T-cell (primary cell): ENCODE measurements around the gene SMYD4. TPM values are rescaled to one million over a fixed set of nuclear protein-coding genes. Genes with fewer than 3 reads are reported as not detected.
A peak's percentile ranks its signal among the peaks of the same experiment; 100 is the strongest.
"Not testable (repeated sequence)": the region's sequence is repeated elsewhere in the genome, so short reads cannot be mapped to it uniquely, and the experiment has no call there.

Experiments used
- ATAC-seq, 4 experiments: fragments of 200-7000 bp in 3 of 4; fragments of 150-1000 bp in 1 of 4; cut with Tn5 transposase; replicated peaks in 1 of 4; 1 replicate in 3 of 4; 2 replicates in 1 of 4; pipeline ENCODE4 v1.10.0; 2021; ENCODE audit warnings: moderate library complexity in 3 of 4, mild to moderate bottlenecking in 2 of 4, moderate number of reproducible peaks in 1 of 4
- CTCF ChIA-PET, 2 donors: fragments of 300-600 bp; sonication (Branson Sonifier 250); formaldehyde crosslinking; loops; one replicate each; lab custom pipeline; 2022; ENCODE audit warnings: antibody characterized with exemption in 2 of 2; lab: Charles Lee
- POLR2A ChIA-PET, 2 donors: fragments of 300-600 bp; sonication (Branson Sonifier 250); formaldehyde crosslinking; loops; one replicate each; lab custom pipeline; 2022; ENCODE audit warnings: antibody characterized with exemption in 2 of 2; lab: Charles Lee
- DNase-seq, 35 experiments: peaks; one replicate each; pipeline versions ENCODE4 v3.0.0 to v3.0.0-alpha.2; 2013 to 2023
- H3K27ac ChIP-seq: one replicate; pipeline ENCODE4 v1.5.1; 2013; ENCODE audit warnings: low read length
- H3K27me3 ChIP-seq, 2 experiments: replicated peaks in 1 of 2; 1 replicate in 1 of 2; 2 replicates in 1 of 2; pipeline versions ENCODE4 v1.6.1 to v1.7.0; 2013; ENCODE audit warnings: low read length in 1 of 2, mixed read lengths in 1 of 2; ENCODE audit not compliant: control insufficient read depth in 2 of 2, insufficient read depth in 2 of 2; ENCODE audit errors: extremely low read depth in 1 of 2
- H3K36me3 ChIP-seq, 2 donors: 1 replicate in 1 of 2; 2 replicates in 1 of 2; pipeline versions ENCODE4 v1.6.1 to v1.7.0; 2013; ENCODE audit warnings: low read length in 1 of 2; ENCODE audit not compliant: control insufficient read depth in 2 of 2, insufficient read depth in 1 of 2; ENCODE audit errors: extremely low read depth in 1 of 2
- H3K4me1 ChIP-seq, 2 experiments: 1 replicate in 1 of 2; 2 replicates in 1 of 2; pipeline versions ENCODE4 v1.6.1 to v1.7.0; 2013; ENCODE audit warnings: low read length in 2 of 2, mixed read lengths in 1 of 2; ENCODE audit not compliant: insufficient read depth in 2 of 2, control insufficient read depth in 1 of 2; ENCODE audit errors: extremely low read depth in 1 of 2
- H3K4me3 ChIP-seq, 2 donors: 1 replicate in 1 of 2; 2 replicates in 1 of 2; pipeline versions ENCODE4 v1.5.1 to v1.7.0; 2013; ENCODE audit warnings: mild to moderate bottlenecking in 2 of 2, low read length in 1 of 2, moderate library complexity in 1 of 2; ENCODE audit not compliant: control insufficient read depth in 1 of 2; ENCODE audit errors: extremely low read depth in 1 of 2
- H3K9me3 ChIP-seq: 2 replicates; pipeline ENCODE4 v1.7.0; 2013
- H3K27ac Mint-ChIP-seq, 2 donors: one replicate each; pipeline ENCODE4 v1.8.0; 2020 to 2021; ENCODE audit warnings: mild to moderate bottlenecking in 2 of 2, mixed read lengths in 2 of 2
- H3K27me3 Mint-ChIP-seq, 2 donors: one replicate each; pipeline ENCODE4 v1.8.0; 2021 to 2022; ENCODE audit warnings: mixed read lengths in 2 of 2
- H3K36me3 Mint-ChIP-seq: one replicate; pipeline ENCODE4 v1.8.0; 2021; ENCODE audit warnings: mixed read lengths
- H3K4me1 Mint-ChIP-seq, 3 donors: one replicate each; pipeline ENCODE4 v1.8.0; 2020 to 2022; ENCODE audit warnings: mixed read lengths in 3 of 3, mild to moderate bottlenecking in 1 of 3
- H3K4me3 Mint-ChIP-seq, 3 donors: one replicate each; pipeline ENCODE4 v1.8.0; 2020 to 2022; ENCODE audit warnings: mild to moderate bottlenecking in 3 of 3, mixed read lengths in 3 of 3, moderate library complexity in 3 of 3
- H3K9me3 Mint-ChIP-seq, 3 donors: one replicate each; pipeline ENCODE4 v1.8.0; 2020 to 2022; ENCODE audit warnings: mixed read lengths in 3 of 3
- WGBS: methylation state at CpG from one replicate; pipeline ENCODE4 v1.1.5; 2013; ENCODE audit warnings: missing lambda C conversion rate; ENCODE audit not compliant: insufficient coverage; 5-methylcytosine and 5-hydroxymethylcytosine counted together
- total RNA-seq, 35 experiments: library from RNA in 6 of 35; stranded (reverse) in 6 of 35; fragments of 120-200 nt in 1 of 35; gene quantifications; one replicate each; pipeline versions ENCODE4 v1.2.1 to v1.2.4 and lab custom pipeline; 2013 to 2026

The SMYD4 gene
- total RNA-seq, 5 donors from 2014 or later (not counting 1 experiment from before 2014, with no cell fraction given), result 24.4 to 42.7 (median 38.5) TPM

- Histone ChIP-seq H3K9me3 (no peaks in the 10 kb centered on the region), H3K27me3 (peaks cover 0 to 4% of the 10 kb centered on the region in 2 experiments), H3K4me3 (no peak overlapping the region), H3K36me3 (no peaks in the 10 kb centered on the region), H3K27ac (no peak overlapping the region), H3K4me1 (no peaks in the 10 kb centered on the region)
- Mint-ChIP-seq H3K4me3 (no peak overlapping the region), H3K27ac (no peak overlapping the region), H3K9me3 (no peaks in the 10 kb centered on the region), H3K36me3 (no peaks in the 10 kb centered on the region), H3K4me1 (no peaks in the 10 kb centered on the region), H3K27me3 (no peaks in the 10 kb centered on the region)
- WGBS, result 81% methylated on average over 6 of the region's 29 CpGs
- DNase-seq (no peak), ATAC-seq (no peak)
- POLR2A ChIA-PET, result no interaction called here
- CTCF ChIA-PET, result no interaction called here
Observed at GRCh38 chr17:1744551-1745512, 84.9 kb downstream of the SMYD4 start.

- WGBS, result 40% methylated on average over 1 of the region's 2 CpGs
- no peaks in the 10 kb centered on the region for H3K27me3 ChIP-seq
- Mint-ChIP-seq H3K4me3 (no peak overlapping the region), H3K9me3 (no peaks in the 10 kb centered on the region), H3K27me3 (no peaks in the 10 kb centered on the region), H3K36me3 (peaks cover under 1% of the 10 kb centered on the region), H3K27ac (no peak overlapping the region), H3K4me1 (no peaks in the 10 kb centered on the region)
- H3K36me3 ChIP-seq, result peaks cover 0 to under 1% of the 10 kb centered on the region in 2 donors
- no peak for DNase-seq
- no peak overlapping the region for H3K27ac ChIP-seq
- no peak overlapping the region for H3K4me3 ChIP-seq
- no peaks in the 10 kb centered on the region for H3K4me1 ChIP-seq
- no peak for ATAC-seq
- POLR2A ChIA-PET, result no interaction called here
- no peaks in the 10 kb centered on the region for H3K9me3 ChIP-seq
- CTCF ChIA-PET, result interaction anchor here in 1 of 2 donors (0.5 kb wide), 1 partner anchor 481 kb away, joined by 3 read pairs; no protein-coding TSS in a partner anchor
Observed at GRCh38 chr17:1743088-1743439, 86.6 kb downstream of the SMYD4 start.

- H3K4me1 Mint-ChIP-seq, result no peaks in the 10 kb centered on the region
Observed at GRCh38 chr17:1742371-1743087, 87.2 kb downstream of the SMYD4 start, which contains the start of gene SERPINF2. SERPINF2 (plus strand) TSS chr17:1742871; CDS start chr17:1744996, 2,125 bp downstream.

GRCh38 chr17:1741899-1742298 is 87.8 kb downstream of the SMYD4 start:
- H3K27ac Mint-ChIP-seq, result not testable (repeated sequence)

More at GRCh38 chr17:1742371-1743087, 87.2 kb downstream of the SMYD4 start, which contains the start of gene SERPINF2:
- Mint-ChIP-seq H3K36me3 (peaks cover 3% of the 10 kb centered on the region), H3K9me3 (no peaks in the 10 kb centered on the region), H3K27me3 (no peaks in the 10 kb centered on the region), H3K4me3 (no peak within 1 kb of the TSS), H3K27ac (peak within 1 kb of the TSS in 1 of 2 donors; percentile 28)
- Histone ChIP-seq H3K27ac (no peak within 1 kb of the TSS), H3K4me3 (no peak within 1 kb of the TSS), H3K36me3 (peaks cover 0 to 6% of the 10 kb centered on the region in 2 donors), H3K27me3 (no peaks in the 10 kb centered on the region), H3K9me3 (no peaks in the 10 kb centered on the region), H3K4me1 (no peaks in the 10 kb centered on the region)
- ChIA-PET CTCF (interaction anchor here in 1 of 2 donors (0.5 kb wide), 1 partner anchor 480 kb away, joined by 3 read pairs; no protein-coding TSS in a partner anchor), POLR2A (no interaction called here)
- DNase-seq, result no peak
- ATAC-seq, result no peak
- WGBS, result 43% methylated on average over 1 of the region's 10 CpGs

GRCh38 chr17:1737531-1738291 is 92.0 kb downstream of the SMYD4 start:
- Histone ChIP-seq H3K36me3 (peaks cover 7 to 40% of the 10 kb centered on the region in 2 donors), H3K9me3 (no peaks in the 10 kb centered on the region), H3K27me3 (no peaks in the 10 kb centered on the region), H3K4me3 (no peak overlapping the region), H3K27ac (no peak overlapping the region), H3K4me1 (peaks cover 0 to 13% of the 10 kb centered on the region in 2 experiments)
- H3K27me3 Mint-ChIP-seq, result no peaks in the 10 kb centered on the region
- ATAC-seq (no peak), DNase-seq (no peak)
- WGBS, result over 99% methylated on average over 16 of the region's 21 CpGs
- no peak overlapping the region for H3K27ac Mint-ChIP-seq
- POLR2A ChIA-PET, result no interaction called here
- CTCF ChIA-PET, result no interaction called here
- peaks cover 13% of the 10 kb centered on the region for H3K36me3 Mint-ChIP-seq
- no peak overlapping the region for H3K4me3 Mint-ChIP-seq
- H3K4me1 Mint-ChIP-seq, result peaks cover 0 to 19% (median 6%) of the 10 kb centered on the region in 3 donors
- H3K9me3 Mint-ChIP-seq, result no peaks in the 10 kb centered on the region

More at GRCh38 chr17:1741899-1742298, 87.8 kb downstream of the SMYD4 start:
- H3K4me1 ChIP-seq, H3K27ac ChIP-seq, H3K27me3 Mint-ChIP-seq, H3K4me3 Mint-ChIP-seq, H3K27me3 ChIP-seq, POLR2A ChIA-PET, CTCF ChIA-PET, H3K4me1 Mint-ChIP-seq, H3K4me3 ChIP-seq, H3K9me3 ChIP-seq, ATAC-seq, H3K9me3 Mint-ChIP-seq, H3K36me3 Mint-ChIP-seq, DNase-seq: not testable (repeated sequence)
- peaks cover 3 to 11% of the 10 kb centered on the region in 2 donors for H3K36me3 ChIP-seq
- 84% methylated on average over 3 of the region's 7 CpGs for WGBS
